ENCODE results near the gene FHDC1.

- TF ChIP-seq, protein P1, sequence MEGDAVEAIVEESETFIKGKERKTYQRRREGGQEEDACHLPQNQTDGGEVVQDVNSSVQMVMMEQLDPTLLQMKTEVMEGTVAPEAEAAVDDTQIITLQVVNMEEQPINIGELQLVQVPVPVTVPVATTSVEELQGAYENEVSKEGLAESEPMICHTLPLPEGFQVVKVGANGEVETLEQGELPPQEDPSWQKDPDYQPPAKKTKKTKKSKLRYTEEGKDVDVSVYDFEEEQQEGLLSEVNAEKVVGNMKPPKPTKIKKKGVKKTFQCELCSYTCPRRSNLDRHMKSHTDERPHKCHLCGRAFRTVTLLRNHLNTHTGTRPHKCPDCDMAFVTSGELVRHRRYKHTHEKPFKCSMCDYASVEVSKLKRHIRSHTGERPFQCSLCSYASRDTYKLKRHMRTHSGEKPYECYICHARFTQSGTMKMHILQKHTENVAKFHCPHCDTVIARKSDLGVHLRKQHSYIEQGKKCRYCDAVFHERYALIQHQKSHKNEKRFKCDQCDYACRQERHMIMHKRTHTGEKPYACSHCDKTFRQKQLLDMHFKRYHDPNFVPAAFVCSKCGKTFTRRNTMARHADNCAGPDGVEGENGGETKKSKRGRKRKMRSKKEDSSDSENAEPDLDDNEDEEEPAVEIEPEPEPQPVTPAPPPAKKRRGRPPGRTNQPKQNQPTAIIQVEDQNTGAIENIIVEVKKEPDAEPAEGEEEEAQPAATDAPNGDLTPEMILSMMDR (IDR thresholded peaks at IDR 0.05): no peak
- TF ChIP-seq POLR2AphosphoS5 (IDR thresholded peaks at IDR 0.05): no peak
Measured at GRCh38 chr4:152935143-152935542, 980 bp upstream of the FHDC1 start.
